ENCODE results near the gene LIPM. TPM values are rescaled to one million over a fixed set of nuclear protein-coding genes. Genes with fewer than 3 reads are reported as not detected.
"Not testable (repeated sequence)": the region's sequence is repeated elsewhere in the genome, so short reads cannot be mapped to it uniquely, and the experiment has no call there.

LIPM gene
- total RNA-seq, 4 donors from 2014 or later, result not detected

DNA sequence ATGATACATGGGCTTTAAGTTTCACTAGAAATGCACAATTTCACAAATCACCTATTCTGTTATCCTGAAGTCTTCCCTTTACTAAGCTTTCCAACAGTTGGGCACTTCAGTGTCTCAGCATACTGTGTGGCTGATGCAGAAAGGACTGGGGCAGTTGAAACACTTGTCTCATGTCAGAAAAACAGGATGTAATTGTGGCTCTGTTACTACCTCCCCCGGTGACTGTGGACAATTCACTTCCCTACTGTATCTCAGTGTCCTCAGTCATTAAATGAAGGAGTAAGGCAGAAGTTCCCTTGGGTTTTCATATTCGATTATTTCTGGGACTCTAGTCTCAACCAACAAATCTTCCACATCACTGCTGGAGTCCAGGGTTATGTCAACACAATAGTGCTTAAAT lies 31.2 kb downstream of the LIPM start:
- TF ChIP-seq, protein P1, sequence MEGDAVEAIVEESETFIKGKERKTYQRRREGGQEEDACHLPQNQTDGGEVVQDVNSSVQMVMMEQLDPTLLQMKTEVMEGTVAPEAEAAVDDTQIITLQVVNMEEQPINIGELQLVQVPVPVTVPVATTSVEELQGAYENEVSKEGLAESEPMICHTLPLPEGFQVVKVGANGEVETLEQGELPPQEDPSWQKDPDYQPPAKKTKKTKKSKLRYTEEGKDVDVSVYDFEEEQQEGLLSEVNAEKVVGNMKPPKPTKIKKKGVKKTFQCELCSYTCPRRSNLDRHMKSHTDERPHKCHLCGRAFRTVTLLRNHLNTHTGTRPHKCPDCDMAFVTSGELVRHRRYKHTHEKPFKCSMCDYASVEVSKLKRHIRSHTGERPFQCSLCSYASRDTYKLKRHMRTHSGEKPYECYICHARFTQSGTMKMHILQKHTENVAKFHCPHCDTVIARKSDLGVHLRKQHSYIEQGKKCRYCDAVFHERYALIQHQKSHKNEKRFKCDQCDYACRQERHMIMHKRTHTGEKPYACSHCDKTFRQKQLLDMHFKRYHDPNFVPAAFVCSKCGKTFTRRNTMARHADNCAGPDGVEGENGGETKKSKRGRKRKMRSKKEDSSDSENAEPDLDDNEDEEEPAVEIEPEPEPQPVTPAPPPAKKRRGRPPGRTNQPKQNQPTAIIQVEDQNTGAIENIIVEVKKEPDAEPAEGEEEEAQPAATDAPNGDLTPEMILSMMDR (IDR thresholded peaks at IDR 0.05), result no peak
- TF ChIP-seq POLR2A (IDR thresholded peaks at IDR 0.05), result no peak
- no peak for TF ChIP-seq POLR2AphosphoS5 (IDR thresholded peaks at IDR 0.05)
- no peak for TF ChIP-seq EP300 (IDR thresholded peaks at IDR 0.05; ENCODE audit: low read depth)
- Histone ChIP-seq H3K27me3 (no peaks in the 10 kb centered on the region), H3K9me3 (no peaks in the 10 kb centered on the region), H3K36me3 (peaks cover 0 to 1% (median 0%) of the 10 kb centered on the region in 4 donors), H3K27ac (no peak overlapping the region), H3K4me3 (no peak overlapping the region), H3K4me1 (peaks cover 0 to 6% (median 3%) of the 10 kb centered on the region in 4 donors)
- WGBS, 2 donors (ENCODE audit: low coverage in 1 of 2), result 49% methylated on average over 2 of the region's 2 CpGs; no CpG with 5 or more reads in 1 of the 2 donors
- no peak for DNase-seq
- intact Hi-C loops (cut with DNase I; ENCODE audit: low total_unique reads), result loop anchor here (10.0 kb wide), 1 partner anchor 161 kb away; the partner anchor contains the start of gene FAS
- in situ Hi-C loops (cut with MboI; ENCODE audit: low pct_ligation_motif_present in 1 of 4, low pct_unique_long_range_greater_than_20kb in 1 of 4, low sequenced_read_pairs in 3 of 4), result loop anchor here (10.0 to 25.0 kb wide), 2 partner anchors 379 to 381 kb away; partner anchors contain the start of gene CH25H (in 2 of the 4)

- Histone ChIP-seq H3K36me3 (no peaks in the 10 kb centered on the region), H3K27ac (peak overlapping the region in 1 of 4 donors; percentile 14), H3K9me3 (no peaks in the 10 kb centered on the region), H3K4me1 (peaks cover 0 to 6% (median 3%) of the 10 kb centered on the region in 4 donors), H3K27me3 (no peaks in the 10 kb centered on the region), H3K4me3 (no peak overlapping the region)
- in situ Hi-C loops (cut with MboI; ENCODE audit: low pct_ligation_motif_present in 1 of 4, low pct_unique_long_range_greater_than_20kb in 1 of 4, low sequenced_read_pairs in 3 of 4), result loop anchor here (5.0 to 25.0 kb wide), 5 partner anchors 87 to 379 kb away; partner anchors contain the start of gene CH25H (in 2 of the 4)
- DNase-seq, result peak; percentile 92
- intact Hi-C loops (cut with DNase I; ENCODE audit: low total_unique reads), result loop anchor here (1.0 to 10.0 kb wide), 3 partner anchors 98 to 382 kb away; partner anchors contain the start of gene FAS
- 2 to 16% methylated on average over 6 to 10 of the region's 10 CpGs for WGBS, 2 donors (ENCODE audit: low coverage in 1 of 2)
- TF ChIP-seq, protein P1 (IDR thresholded peaks at IDR 0.05), result peak; percentile 84 to 94 (median 91)
- TF ChIP-seq EP300 (IDR thresholded peaks at IDR 0.05; ENCODE audit: low read depth), result no peak
- no peak for TF ChIP-seq POLR2A (IDR thresholded peaks at IDR 0.05)
Measured at GRCh38 chr10:88835096-88835909, 32.8 kb downstream of the LIPM start.

- Histone ChIP-seq H3K4me1 (peaks cover 0 to 6% (median 3%) of the 10 kb centered on the region in 4 donors), H3K9me3 (no peaks in the 10 kb centered on the region), H3K36me3 (no peaks in the 10 kb centered on the region), H3K4me3 (no peak overlapping the region), H3K27ac (peak overlapping the region in 1 of 4 donors; percentile 14), H3K27me3 (no peaks in the 10 kb centered on the region)
- intact Hi-C loops (cut with DNase I; ENCODE audit: low total_unique reads) (loop anchor here (1.0 to 10.0 kb wide), 3 partner anchors 97 to 381 kb away; partner anchors contain the start of gene FAS), in situ Hi-C loops (cut with MboI; ENCODE audit: low pct_ligation_motif_present in 1 of 4, low pct_unique_long_range_greater_than_20kb in 1 of 4, low sequenced_read_pairs in 3 of 4) (loop anchor here (5.0 to 25.0 kb wide), 5 partner anchors 86 to 379 kb away; partner anchors contain the start of gene CH25H (in 2 of the 4))
- TF ChIP-seq, protein P1 (IDR thresholded peaks at IDR 0.05), result no peak
- no peak for TF ChIP-seq EP300 (IDR thresholded peaks at IDR 0.05; ENCODE audit: low read depth)
- no peak for TF ChIP-seq POLR2A (IDR thresholded peaks at IDR 0.05)
- TF ChIP-seq POLR2AphosphoS5 (IDR thresholded peaks at IDR 0.05), result no peak
- 0 to 11% methylated on average over 2 of the region's 2 CpGs for WGBS, 2 donors (ENCODE audit: low coverage in 1 of 2)
- no peak for DNase-seq
Measured at GRCh38 chr10:88835910-88836221, 33.3 kb downstream of the LIPM start.

- H3K4me3 ChIP-seq, DNase-seq, H3K27ac ChIP-seq, H3K4me1 ChIP-seq, H3K9me3 ChIP-seq, H3K36me3 ChIP-seq, H3K27me3 ChIP-seq: not testable (repeated sequence)
- intact Hi-C loops (cut with DNase I; ENCODE audit: low total_unique reads), result loop anchor here (5.0 to 10.0 kb wide), 2 partner anchors 157 to 380 kb away; partner anchors contain the start of gene FAS
- in situ Hi-C loops (cut with MboI; ENCODE audit: low pct_ligation_motif_present in 1 of 4, low pct_unique_long_range_greater_than_20kb in 1 of 4, low sequenced_read_pairs in 3 of 4), result loop anchor here (5.0 to 25.0 kb wide), 5 partner anchors 85 to 377 kb away; partner anchors contain the start of gene CH25H (in 2 of the 4)
Measured at GRCh38 chr10:88837632-88838031, 35.1 kb downstream of the LIPM start.

All from transverse colon (tissue), 4 donors.